Hepatocyte (in vitro differentiated cells): Measurements from ENCODE around the gene MYO3B.

Experiments
- CTCF ChIP-seq: fragments of 200-600 bp; sonication (generic); IDR thresholded peaks from 2 replicates; pipeline ENCODE4 v1.5.1; 2016; ENCODE audit warnings: antibody characterized with exemption, mild to moderate bottlenecking; ENCODE audit not compliant: poor library complexity
- EZH2 ChIP-seq: fragments of 200-600 bp; sonication (generic); IDR thresholded peaks from 2 replicates; pipeline ENCODE4 v1.6.1; 2016; ENCODE audit warnings: antibody characterized with exemption, mild to moderate bottlenecking, borderline replicate concordance
- EZH2phosphoT487 ChIP-seq: fragments of 200-600 bp; sonication (generic); IDR thresholded peaks from one replicate; pipeline ENCODE4 v1.6.1; 2018; ENCODE audit warnings: antibody characterized with exemption, mild to moderate bottlenecking, low read depth, moderate library complexity; ENCODE audit not compliant: unreplicated experiment, severe bottlenecking

GRCh38 chr2:170501421-170502043 lies 323.6 kb downstream of the MYO3B start:
- TF ChIP-seq CTCF (no peak), EZH2phosphoT487 (no peak), EZH2 (no peak)
